NCI-H460 (cell line): ENCODE data around the gene ENTPD5. TPM values are rescaled to one million over a fixed set of nuclear protein-coding genes. Genes with fewer than 3 reads are reported as not detected.
"Not testable (repeated sequence)": the region's sequence is repeated elsewhere in the genome, so short reads cannot be mapped to it uniquely, and the experiment has no call there.

ENCODE experiments used
- DNase-seq: peaks from one replicate; pipeline ENCODE4 v3.0.0-alpha.2; 2016; ENCODE audit warnings: low read depth; ENCODE audit errors: extremely low read depth
- total RNA-seq: library from RNA; depleted of rRNA; stranded (reverse); fragments of >200 nt; shearing (Covaris generic); gene quantifications from 2 replicates; pipeline ENCODE4 v1.2.3, GENCODE V29; 2014

Gene ENTPD5
- total RNA-seq, 1 experiment from 2014 or later, result 13.8 TPM

GRCh38 chr14:74008843-74009499 lies 10.1 kb downstream of the ENTPD5 start:
- no peak for DNase-seq

GRCh38 chr14:74005664-74006063 lies 13.4 kb downstream of the ENTPD5 start:
- not testable (repeated sequence) for DNase-seq

- DNase-seq, result no peak
Observed at GRCh38 chr14:73998726-73999125, 20.4 kb downstream of the ENTPD5 start.

GRCh38 chr14:73997944-73998447 lies 21.1 kb downstream of the ENTPD5 start:
- DNase-seq, result no peak

GRCh38 chr14:73997108-73997943 lies 21.8 kb downstream of the ENTPD5 start:
- no peak for DNase-seq

- no peak for DNase-seq
Observed at GRCh38 chr14:73996731-73997107, 22.4 kb downstream of the ENTPD5 start.

- DNase-seq, result no peak
Observed at GRCh38 chr14:73995977-73996378, 23.1 kb downstream of the ENTPD5 start.

- not testable (repeated sequence) for DNase-seq
Observed at GRCh38 chr14:73994926-73995325, 24.2 kb downstream of the ENTPD5 start.

GRCh38 chr14:73991092-73991491 lies 28.0 kb downstream of the ENTPD5 start:
- DNase-seq, result no peak

GRCh38 chr14:73988656-73989055 lies 30.4 kb downstream of the ENTPD5 start:
- not testable (repeated sequence) for DNase-seq

- DNase-seq, result no peak
Observed at GRCh38 chr14:73988065-73988464, 31.0 kb downstream of the ENTPD5 start.

- DNase-seq, result no peak
Observed at GRCh38 chr14:73977896-73978295, 41.2 kb downstream of the ENTPD5 start.

GRCh38 chr14:73976125-73976524 lies 43.0 kb downstream of the ENTPD5 start:
- no peak for DNase-seq

GRCh38 chr14:73973497-73973896 lies 45.6 kb downstream of the ENTPD5 start:
- DNase-seq, result no peak

GRCh38 chr14:73968885-73969284 lies 50.2 kb downstream of the ENTPD5 start:
- DNase-seq, result no peak

GRCh38 chr14:73965216-73965615 lies 53.9 kb downstream of the ENTPD5 start:
- no peak for DNase-seq

GRCh38 chr14:73961192-73961591 lies 57.9 kb downstream of the ENTPD5 start:
- no peak for DNase-seq

- DNase-seq, result no peak
Observed at GRCh38 chr14:73958591-73958990, 60.5 kb downstream of the ENTPD5 start.

GRCh38 chr14:73955674-73956073 lies 63.4 kb downstream of the ENTPD5 start:
- DNase-seq, result no peak

GRCh38 chr14:73953731-73954130 lies 65.4 kb downstream of the ENTPD5 start:
- no peak for DNase-seq

GRCh38 chr14:73949752-73950734 lies 69.0 kb downstream of the ENTPD5 start, which contains the start of the genes COQ6 and FAM161B:
Gene COQ6, plus strand, starts transcription at chr14:73950302. Its CDS starts 31 bp downstream, at chr14:73950333.
Gene FAM161B, minus strand, starts transcription at chr14:73950094. Its CDS starts 68 bp downstream, at chr14:73950026.
- DNase-seq, result peak; percentile 96
